Activated CD4-positive, alpha-beta T cell treated with anti-CD3 and anti-CD28 coated beads, Interleukin-2, Interleukin-6, amounts not matched to agents 100 ng/mL and 50 ng/mL, durations not matched to agents 16 hours and 8 hours (primary cell): ENCODE results near the gene ARHGAP25.
"Not testable (repeated sequence)": the region's sequence is repeated elsewhere in the genome, so short reads cannot be mapped to it uniquely, and the experiment has no call there.

ENCODE experiments used
- DNase-seq: peaks from one replicate; pipeline ENCODE4 v3.0.0-alpha.2; 2020

ARHGAP25 gene

DNA sequence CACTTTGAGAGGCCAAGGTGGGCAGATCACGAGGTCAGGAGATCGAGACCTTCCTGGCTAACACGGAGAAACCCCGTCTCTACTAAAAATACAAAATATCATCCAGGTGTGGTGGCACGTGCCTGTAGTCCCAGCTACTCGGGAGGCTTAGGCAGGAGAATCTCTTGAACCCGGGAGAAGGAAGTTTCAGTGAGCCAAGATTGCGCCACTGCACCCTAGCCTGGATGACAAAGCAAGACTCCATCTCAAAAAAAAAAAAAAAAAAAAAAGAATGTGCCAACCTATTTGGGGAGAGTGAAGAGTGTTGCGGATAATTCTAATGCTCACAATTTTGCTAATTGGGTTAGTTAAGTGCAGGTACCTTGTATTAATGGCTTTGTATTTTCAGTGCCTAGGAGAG, 67.5 kb downstream of the ARHGAP25 start:
- DNase-seq = not testable (repeated sequence)

DNA sequence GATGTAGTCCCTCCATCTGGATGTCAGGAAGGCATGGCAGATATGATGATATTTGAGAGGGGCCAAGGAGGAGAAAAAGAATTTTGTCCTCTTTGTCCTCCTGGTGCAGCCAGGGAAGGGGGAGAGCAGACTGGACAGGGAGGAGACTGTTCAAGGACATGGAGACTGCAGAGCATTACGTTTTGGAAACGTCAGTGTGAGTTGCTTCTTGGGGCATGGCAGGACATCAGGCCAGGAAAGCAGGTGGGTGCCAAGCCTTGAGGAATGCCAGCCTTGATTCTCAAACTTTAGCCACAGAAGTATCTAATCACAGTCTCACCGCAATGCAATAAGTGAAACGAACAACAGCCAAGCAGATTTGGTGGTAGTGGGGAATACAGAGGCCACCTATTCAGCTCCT, 70.4 kb downstream of the ARHGAP25 start:
- no peak for DNase-seq

DNA sequence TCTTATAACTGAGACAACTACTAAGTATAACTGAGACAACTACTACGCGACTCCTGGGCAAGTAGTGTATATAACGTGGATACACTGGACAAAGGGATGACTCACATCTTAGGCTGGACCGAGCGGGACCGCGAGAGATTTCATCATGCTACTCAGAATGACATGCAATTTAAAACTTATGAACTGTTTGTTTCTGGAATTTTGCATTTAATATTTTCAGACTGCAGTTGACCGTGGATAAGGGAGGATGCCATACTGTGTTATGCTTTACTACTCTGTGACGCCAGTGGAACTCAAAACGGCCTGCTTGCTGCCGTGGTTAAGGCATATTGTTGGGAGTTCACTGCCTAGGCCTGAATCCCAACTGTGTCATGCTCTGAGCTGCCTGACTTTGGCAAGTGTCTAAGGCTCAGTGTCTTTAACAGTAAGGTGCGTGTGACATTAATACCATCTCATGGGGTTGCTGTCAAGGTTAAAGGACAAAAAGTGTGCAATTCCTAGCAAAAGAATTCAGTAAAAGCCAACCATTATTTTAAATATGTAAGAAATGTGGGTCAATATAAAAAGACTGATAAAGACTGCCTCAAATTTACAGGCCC, 72.0 kb downstream of the ARHGAP25 start:
- no peak for DNase-seq

DNA sequence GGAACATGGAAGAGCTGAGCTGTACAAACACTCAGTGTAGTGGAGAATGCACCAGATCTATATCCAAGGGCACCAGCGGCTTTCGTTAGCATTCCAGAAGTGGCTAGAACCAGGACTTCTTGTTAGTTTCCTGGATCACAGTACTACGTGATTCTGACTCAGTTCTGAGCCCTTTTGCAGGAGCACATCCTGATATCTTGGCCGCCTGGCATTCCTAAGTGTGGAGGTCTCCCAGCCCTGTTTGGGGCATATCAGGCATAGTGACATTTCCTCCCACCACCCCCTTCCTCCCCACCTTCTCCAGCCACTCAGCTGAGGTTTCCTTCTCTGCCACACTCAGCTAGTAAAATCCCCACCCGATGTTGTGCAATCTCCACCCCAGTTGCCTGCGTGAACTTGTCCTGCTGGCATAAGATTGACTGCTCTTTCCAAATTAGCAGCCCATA, 73.2 kb downstream of the ARHGAP25 start:
- no peak for DNase-seq

DNA sequence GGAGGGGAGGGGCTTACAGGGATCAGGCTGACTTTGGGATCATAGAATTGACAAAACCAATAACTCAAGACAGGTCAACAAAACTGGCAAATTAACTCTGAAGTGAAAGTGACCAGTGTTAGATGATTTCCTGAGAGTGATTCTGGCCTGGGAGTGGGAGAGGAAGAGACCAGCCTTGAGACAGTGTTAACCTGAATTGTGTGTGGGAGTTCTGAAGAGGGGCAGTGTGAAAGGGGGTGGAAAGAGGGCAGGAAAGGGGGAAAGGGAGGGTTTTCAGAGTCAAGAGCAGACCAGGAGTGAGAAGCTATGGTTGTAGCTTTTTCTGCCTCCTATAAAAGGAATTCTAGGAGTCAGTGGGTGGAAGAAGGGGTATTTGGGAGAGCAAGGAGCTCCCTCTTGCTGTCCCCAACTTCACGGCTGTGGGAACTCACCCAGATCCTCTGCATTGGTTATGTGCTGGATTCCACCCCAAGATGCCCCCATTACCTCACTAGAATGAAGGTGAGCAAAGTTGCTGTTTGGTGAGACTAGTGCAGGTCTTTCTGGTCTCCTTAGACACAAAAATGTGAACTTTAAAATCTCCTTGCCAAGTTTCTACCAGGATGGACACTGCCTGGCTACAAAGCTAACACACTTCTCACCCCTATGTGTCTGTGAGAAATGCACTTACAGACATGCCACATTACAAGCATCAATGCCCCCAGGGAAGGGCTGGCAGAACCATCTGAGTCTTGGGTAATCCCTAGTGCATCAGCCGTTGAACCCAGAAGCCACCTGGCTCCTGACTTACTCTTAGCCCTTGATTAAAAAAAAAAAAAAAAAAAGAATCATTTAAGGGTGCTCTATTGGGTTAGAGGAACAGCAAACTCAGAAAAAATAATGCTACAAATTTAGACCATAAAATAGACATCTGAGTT, 75.0 kb downstream of the ARHGAP25 start:
- DNase-seq = no peak

DNA sequence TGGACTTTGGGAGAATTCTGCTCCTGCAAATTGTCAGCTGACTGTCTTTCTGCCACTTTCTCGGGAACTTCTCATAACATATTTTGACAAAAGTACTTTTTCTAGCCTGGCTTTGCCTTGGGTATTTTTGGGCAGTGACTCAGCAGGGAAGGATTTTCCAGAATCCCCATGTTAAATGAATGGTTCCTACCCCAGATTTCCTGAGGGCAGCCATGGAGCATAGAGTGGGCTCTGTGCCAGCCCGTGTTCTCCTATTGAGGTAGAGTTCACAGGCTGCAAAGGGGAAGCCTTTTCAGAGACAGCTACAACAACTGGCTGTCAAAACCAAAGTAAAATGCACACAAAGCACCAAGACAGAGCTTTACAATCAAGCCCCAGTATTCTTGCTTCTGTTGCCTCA, 76.8 kb downstream of the ARHGAP25 start:
- DNase-seq = no peak

DNA sequence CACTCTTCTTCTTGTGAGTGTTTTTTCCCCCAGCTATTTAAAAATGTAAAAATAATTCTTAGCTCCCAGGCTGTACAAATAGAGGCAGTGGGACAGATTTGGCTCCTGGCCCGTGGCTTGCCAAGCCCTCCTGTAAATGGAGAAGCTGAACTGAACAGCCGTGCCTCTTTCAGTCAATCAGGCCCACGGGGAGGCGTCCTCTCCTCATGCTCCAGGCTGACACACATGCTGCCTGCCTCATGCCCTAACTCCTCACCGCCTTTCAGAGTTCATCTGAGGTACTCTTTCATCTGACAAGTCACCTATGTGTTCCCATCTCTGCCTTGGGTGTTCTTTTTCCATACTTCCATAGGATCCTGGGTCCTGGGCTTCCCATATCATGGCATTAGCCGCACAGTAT, 77.6 kb downstream of the ARHGAP25 start:
- DNase-seq = no peak

DNA sequence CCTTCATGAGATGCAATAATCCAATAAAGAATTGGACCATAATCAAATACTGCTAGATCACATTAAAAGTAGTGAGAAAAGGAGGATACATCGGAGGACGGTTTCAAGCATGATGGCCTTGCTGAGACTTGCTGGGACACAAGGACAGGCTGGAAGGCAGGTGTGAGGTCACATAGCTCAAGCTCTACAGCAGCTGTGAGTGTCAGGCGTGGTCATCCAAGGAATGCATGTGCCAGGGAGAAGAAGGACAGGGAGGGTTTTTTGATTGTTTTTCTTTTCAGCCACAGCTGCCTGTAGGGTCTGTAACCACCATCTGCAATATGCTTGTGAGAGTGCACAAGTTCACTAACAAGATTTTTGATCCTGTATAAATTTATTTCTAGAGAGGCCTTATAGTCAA, 79.0 kb downstream of the ARHGAP25 start:
- DNase-seq = no peak

DNA sequence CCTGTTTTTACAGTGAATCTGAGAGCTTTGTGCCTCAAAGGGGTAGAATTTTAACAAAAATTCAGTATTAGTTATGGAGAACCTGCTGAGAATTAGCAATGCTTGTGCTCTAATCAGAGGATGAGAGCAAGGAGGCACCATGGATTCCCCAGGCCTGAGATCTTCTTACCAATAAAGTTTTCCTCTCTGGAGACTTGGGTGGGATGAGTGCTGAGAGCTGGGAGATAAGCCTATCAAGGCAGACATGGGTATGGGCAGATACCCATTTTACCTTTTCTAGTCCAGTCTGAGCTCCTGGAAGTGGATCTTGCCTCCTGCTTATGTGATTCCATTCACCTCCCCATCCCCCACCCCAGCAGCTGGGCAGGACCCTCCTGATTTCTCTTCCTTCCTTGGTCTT, 82.7 kb downstream of the ARHGAP25 start:
- DNase-seq = no peak

DNA sequence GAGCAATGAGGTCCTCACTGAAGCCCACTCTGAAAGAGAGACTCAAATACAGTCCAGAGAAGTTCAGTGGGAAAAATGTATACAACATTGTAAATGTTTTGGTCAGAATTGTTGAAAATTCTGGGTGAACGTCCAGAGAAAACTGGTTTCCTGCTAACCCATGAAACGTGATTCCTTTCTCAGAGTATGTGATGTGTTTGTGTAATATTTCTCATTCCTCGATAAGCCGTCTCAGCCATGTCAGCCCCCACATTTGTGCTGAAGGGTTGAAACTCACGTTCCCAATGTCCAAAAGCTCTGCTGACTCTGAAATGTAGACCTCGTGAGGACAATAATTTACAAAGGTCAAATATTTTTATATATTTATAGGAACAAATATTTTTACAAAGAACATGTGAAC, 84.9 kb downstream of the ARHGAP25 start:
- DNase-seq = no peak

DNA sequence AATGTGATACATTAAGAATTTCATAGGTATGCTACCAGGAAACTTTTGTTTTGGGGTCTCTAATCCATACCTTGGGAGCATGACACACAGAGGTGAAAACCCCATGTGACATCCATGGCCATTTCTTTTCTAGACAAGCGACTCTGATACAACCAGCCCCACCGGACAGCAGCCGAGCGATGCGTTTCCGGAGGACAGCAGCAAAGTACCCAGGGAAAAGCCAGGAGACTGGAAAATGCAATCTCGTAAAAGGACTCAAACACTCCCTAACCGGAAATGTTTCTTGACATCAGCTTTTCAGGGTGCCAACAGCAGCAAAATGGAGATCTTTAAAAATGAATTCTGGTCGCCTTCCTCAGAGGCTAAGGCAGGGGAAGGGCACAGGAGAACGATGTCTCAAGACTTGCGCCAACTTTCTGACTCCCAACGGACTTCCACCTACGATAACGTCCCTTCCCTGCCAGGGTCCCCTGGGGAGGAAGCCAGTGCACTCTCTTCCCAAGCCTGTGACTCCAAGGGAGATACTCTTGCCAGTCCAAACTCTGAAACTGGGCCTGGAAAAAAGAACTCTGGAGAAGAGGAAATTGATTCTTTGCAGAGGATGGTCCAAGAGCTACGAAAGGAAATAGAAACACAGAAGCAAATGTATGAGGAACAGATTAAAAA, 87.7 kb downstream of the ARHGAP25 start:
- no peak for DNase-seq

DNA sequence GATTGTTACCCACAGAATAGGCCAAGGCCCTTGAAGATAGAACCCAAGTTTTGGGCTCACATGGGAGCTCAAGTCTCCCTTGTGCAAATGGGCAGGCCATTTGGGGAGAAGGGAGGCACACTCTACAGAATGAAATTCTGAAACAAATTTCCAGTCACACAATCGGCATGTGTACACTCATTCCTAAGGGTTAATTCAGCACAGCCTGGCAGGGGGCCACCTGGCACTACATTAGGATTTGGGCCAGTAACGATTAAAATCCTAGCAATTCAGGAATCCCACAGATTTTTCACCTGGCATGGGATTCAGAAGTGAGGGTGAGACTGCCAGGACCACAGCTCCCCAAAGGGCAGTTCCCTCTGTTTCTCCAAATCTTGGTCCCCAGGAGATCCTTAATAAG, 90.2 kb downstream of the ARHGAP25 start:
- DNase-seq = no peak

DNA sequence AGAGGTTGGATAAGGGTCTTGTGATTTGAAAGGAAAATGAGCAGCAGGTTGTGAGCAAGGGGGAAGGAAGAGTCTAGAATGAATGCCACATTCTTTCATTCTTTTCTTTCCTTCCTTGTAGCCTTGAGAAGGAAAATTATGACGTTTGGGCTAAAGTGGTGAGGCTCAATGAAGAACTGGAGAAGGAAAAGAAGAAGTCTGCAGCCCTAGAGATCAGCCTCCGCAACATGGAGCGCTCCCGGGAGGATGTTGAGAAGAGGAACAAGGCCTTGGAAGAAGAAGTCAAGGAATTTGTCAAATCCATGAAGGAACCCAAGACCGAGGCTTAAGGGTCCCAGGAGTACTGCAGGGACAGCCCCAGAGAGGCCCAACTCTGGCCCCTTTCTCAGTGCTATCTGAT, 91.3 kb downstream of the ARHGAP25 start:
- no peak for DNase-seq

DNA sequence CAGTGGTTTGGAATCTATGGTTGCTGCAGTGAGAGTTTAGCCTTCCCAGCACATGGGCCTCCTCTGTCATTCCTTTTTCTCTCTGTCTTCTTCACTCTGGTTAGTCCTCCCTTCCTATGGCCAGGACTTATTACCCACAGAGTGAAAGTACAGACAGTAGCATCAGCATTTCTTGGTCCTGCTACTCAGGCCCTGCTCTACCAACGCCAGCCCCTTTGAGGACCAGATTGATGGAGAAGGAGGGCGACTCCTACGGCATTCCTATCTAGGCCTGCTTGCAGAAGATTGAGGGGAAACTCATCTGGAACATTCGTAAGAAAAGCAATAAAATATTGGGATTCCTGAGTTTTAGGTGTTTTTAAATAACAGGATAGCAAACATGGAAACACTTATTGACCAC, 93.1 kb downstream of the ARHGAP25 start:
- DNase-seq = no peak

DNA sequence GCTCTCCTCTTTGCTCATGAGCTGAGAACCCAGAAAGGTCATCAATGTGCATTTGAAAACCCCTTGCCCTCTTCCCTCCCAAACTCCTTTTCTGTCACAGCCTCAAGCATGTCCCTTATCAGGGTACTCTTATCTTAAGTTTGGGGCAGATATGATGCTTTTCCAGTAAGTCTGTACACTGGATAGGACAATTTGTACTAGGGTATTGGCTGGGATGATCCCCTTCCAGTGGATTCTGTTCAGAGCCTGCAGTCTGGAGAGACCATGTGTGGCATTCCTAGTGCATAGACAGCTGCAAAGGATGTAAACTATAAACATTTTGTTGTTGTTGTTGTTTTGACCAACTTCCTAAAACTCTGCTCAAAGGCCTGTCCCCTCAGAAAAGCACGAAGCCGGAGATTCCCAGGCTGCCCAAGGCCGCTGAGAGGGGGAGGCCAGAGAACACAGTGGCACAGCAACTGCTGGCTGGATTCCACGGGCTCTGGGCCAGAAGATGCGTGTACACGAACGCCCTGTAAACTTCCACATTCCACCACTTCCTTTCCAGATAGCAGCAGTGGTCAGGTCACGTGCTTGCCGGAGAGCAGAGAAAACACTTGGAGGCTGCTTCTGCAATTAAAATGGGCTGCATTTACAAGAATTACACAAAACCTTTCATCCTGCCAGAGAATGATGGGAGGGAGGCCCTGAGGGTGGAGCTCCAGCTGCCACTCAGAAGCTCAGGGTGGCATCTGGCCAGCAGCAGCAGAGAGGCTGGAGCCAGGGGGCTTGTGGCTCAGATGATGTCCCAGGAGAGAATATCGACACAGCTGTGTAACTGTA, 94.5 kb downstream of the ARHGAP25 start:
- DNase-seq = peak; percentile 77

DNA sequence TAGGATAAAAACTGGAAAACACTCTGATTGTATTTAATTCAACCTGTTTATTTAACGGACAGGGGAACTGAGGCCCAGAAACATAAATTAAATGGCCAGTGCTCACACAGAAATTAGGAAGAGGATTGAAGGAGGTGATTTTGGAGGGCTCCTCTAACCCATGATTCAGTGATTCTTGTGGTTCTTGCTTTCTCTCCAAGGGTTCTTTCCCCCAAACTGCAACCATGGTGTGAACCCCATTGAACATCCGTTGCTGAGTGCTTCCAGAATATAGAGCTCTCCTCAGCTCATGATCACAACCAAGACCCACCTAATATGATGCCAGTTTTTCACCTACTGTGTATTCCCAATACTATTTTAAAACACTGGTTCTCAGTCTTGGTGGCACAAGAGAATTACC, 95.1 kb downstream of the ARHGAP25 start:
- peak; percentile 28 for DNase-seq

DNA sequence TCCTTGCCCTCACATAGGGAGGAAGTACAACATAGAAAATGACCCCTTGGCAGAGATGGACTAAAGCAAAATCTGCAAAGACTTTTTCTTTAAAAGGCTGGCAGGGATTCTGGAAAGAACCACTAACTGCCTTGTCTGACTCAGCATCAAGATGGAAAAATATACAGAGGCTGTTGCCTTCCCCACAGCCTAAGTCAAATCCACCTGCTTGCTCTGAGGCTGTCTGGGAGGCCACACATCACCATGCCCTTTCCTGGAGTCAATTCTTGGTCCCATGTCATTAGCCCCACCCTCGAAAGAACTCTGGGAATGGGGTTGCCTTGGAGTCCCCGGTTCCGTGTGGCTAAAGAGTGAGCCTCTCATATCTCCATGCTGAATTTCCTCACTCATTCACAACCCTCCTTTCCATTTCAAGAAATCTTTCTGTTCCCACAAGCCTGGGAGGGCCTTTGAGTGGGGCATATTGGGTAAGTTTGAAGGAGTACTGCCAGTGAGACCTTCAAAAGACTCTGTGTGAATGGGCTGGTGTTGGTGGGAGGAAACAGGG, 97.1 kb downstream of the ARHGAP25 start:
- DNase-seq = no peak

DNA sequence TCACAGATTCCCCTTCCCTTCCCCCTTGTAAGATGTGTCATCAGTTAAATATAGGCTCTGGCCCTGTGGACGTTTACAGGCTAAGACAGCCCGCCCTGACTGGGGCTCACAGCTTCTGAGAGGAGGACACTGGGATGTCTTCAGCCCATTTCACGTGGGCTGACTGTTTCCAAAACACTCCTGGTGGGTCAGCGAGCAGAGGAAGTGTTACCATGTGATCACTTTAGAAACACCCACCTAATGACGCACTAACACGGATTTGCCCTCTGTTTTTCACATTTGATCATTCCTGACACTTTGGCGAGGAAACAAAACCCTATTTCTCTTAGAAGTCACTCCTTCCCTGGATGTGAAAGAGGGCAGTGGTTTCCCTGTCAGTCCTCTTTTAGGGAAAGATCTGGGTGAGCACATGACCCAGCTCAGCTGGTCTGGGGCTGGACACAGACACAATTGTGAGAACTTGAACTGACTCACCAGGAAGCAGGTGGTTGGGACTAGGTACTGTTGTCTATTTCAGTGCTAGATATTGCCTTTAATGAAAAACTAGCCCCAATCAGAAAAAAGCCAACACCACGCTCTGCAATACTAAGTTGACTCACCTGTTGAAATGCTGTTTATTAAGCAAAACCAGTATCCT, 97.7 kb downstream of the ARHGAP25 start:
- DNase-seq = peak; percentile 53

DNA sequence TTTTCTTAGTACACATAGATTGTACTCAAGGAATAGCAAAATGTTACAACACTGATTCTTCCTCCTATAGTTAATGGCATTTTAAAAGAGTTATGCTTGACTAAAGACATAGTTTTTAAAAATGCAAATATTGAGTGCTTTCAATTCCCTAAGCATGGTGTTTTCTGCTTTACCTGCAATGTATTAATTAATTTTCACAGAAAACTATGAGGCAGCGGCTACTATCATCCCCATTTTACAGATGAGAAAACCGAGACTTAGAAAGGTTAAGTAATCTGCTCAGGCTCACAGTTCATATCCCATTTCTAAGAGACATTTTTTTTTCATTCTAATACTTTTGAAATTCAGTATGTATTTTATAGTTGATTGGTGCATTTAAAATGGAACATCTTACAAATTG, 98.6 kb downstream of the ARHGAP25 start:
- DNase-seq = no peak

DNA sequence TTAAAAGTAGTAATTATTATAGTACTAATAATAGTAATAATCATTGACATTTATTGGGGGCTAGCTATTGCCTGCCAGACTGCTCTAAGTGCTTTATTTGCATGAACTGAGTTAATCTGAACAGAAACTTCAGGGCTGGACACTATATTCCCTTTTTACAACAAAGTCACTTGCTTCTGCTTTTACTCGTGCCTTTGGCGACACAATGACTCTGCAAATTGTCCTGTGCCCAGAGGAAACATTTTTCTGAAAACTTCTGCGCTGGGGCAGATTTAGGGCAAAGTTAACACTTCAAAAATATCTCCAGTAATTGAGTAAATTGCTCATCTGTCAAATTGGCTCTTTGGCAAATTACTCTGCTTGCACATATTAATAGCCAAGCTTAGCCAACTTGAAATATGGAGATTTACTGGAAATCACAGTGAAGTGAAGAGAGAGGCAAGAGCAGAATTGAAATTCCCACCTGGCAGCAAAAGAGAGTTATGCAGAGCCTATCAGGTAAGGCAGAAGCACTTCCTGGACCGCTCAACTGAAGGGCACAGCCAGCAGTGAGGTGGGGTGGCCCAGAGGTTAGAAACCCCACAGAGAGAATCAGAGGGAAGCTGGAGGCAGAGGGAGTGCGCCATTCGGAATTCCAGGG, 100.2 kb downstream of the ARHGAP25 start:
- no peak for DNase-seq

DNA sequence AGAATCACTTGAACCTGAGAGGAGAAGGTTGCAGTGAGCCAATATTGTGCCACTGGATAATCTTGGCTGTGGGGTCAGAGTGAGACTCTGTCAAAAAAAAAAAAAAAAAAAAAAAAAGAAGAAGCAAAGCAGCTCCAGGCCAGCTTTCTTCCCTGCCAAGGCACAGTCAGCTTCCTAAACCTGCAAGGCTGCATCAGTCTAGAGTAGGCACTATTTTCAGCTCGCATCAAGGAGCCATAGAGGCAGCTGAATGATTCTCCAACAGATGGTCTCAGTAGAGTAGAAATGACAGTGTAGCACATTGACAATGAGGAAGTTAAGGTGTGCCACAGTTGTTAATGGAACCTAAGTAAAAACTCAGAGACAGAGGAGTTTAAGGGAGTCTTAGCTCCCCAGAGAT, 101.0 kb downstream of the ARHGAP25 start:
- DNase-seq = no peak
